SK-N-MC (cell line): ENCODE measurements around the gene SH2D3A.

ENCODE experiments used
- EZH2 ChIP-seq: fragments of 200-600 bp; sonication (generic); IDR thresholded peaks from one replicate; pipeline ENCODE4 v1.6.1; 2017; ENCODE audit warnings: antibody characterized with exemption
- POLR2AphosphoS5 ChIP-seq: IDR thresholded peaks from 2 replicates; pipeline ENCODE4 v1.6.1; 2012; ENCODE audit warnings: mild to moderate bottlenecking, low read depth, low read length, borderline replicate concordance

DNA sequence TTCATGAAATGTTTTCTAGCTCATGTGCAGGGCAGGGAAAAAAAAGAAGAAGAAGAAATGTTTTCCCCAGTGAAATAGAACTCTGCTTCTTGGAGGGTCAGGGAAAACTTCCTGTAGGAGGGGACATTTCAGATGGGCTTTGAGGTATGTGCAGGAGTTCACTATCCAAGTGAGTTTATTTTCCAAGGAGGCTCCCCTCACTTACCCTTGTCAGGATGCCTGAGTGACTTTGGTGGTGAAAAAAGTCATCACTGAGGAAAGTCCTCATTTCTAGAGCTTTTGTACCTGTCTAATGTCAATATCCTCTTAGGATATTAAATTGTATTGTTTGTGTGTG, 46.1 kb downstream of the SH2D3A start:
- no peak for TF ChIP-seq EZH2
- TF ChIP-seq POLR2AphosphoS5 = no peak
